ENCODE results near the gene ADGRG1.

The ADGRG1 gene

GRCh38 chr16:57628783-57629293 is 408 bp downstream of the ADGRG1 start:
- DNase-seq (ENCODE audit: low spot score in 2 of 2): no peak
- in situ Hi-C loops (cut with MboI; ENCODE audit: low sequenced_read_pairs): no loop called here
- Histone ChIP-seq H3K36me3 (replicated peaks) (no peaks in the 10 kb centered on the region), H3K4me1 (no peaks in the 10 kb centered on the region), H3K27me3 (ENCODE audit: low read depth) (no peaks in the 10 kb centered on the region), H3K9me3 (no peaks in the 10 kb centered on the region), H3K4me3 (no peak overlapping the region)

DNA sequence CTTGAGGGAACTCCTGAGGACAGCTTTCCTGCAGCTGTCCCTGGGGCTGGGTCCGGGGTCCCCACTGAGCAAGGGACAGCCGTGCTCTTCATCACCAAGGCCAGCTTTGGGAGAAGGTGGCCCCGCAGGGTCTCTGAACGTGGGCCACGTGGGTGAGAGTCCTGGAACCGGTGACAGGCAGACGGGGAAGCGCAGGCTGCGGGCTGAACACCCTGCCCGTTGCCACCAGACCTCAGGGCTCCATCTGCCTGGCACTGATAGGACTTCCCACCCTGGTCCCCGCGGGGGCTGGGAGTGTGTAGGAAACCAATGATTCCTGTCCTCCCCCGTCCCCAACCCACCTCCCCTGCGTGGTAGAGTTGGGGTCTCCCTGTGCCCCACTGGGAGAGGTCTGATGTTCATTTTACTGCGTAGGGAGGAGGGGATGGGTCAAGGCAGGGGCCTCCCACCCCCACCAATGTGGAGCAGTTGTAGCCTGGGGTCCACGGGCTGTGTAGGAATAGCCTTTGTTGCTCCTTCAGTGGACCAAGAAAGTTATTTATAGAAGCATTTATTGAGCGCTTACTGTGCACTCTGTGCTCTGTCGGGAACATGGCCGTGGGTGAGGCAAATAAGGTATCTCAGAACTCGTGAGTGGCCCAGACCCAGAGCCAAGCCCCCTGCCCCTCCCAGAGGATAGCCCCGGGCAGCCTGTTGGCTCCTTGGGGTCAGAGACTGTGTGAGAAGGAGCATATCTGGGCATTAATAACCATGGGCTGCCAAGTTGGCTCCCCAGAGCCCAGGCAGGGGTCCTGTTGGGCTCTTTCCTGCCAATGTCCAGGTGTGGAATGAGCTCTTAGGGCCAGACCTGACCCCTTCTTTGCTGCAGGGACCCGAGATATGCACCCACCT is 1.3 kb downstream of the ADGRG1 start:
- no peak for DNase-seq (ENCODE audit: low spot score in 2 of 2)
- Histone ChIP-seq H3K27me3 (ENCODE audit: low read depth) (no peaks in the 10 kb centered on the region), H3K36me3 (replicated peaks) (no peaks in the 10 kb centered on the region), H3K4me3 (no peak overlapping the region), H3K4me1 (no peaks in the 10 kb centered on the region), H3K9me3 (no peaks in the 10 kb centered on the region)
- in situ Hi-C loops (cut with MboI; ENCODE audit: low sequenced_read_pairs): no loop called here

GRCh38 chr16:57630407-57630797 is 2.0 kb downstream of the ADGRG1 start:
- no peaks in the 10 kb centered on the region for H3K4me1 ChIP-seq
- no peaks in the 10 kb centered on the region for H3K9me3 ChIP-seq
- no peaks in the 10 kb centered on the region for H3K27me3 ChIP-seq (ENCODE audit: low read depth)
- H3K4me3 ChIP-seq: no peak overlapping the region
- no peak for DNase-seq (ENCODE audit: low spot score in 2 of 2)
- no peaks in the 10 kb centered on the region for H3K36me3 ChIP-seq (replicated peaks)
- in situ Hi-C loops (cut with MboI; ENCODE audit: low sequenced_read_pairs): no loop called here

GRCh38 chr16:57630931-57631845 is 2.8 kb downstream of the ADGRG1 start:
- in situ Hi-C loops (cut with MboI; ENCODE audit: low sequenced_read_pairs): no loop called here
- no peaks in the 10 kb centered on the region for H3K4me1 ChIP-seq
- H3K9me3 ChIP-seq: no peaks in the 10 kb centered on the region
- DNase-seq (ENCODE audit: low spot score in 2 of 2): no peak
- H3K36me3 ChIP-seq (replicated peaks): no peaks in the 10 kb centered on the region
- no peaks in the 10 kb centered on the region for H3K27me3 ChIP-seq (ENCODE audit: low read depth)
- no peak overlapping the region for H3K4me3 ChIP-seq

- Histone ChIP-seq H3K9me3 (no peaks in the 10 kb centered on the region), H3K4me3 (no peak overlapping the region), H3K27me3 (ENCODE audit: low read depth) (no peaks in the 10 kb centered on the region), H3K36me3 (replicated peaks) (no peaks in the 10 kb centered on the region), H3K4me1 (no peaks in the 10 kb centered on the region)
- DNase-seq (ENCODE audit: low spot score in 2 of 2): no peak
- in situ Hi-C loops (cut with MboI; ENCODE audit: low sequenced_read_pairs): no loop called here
Measured at GRCh38 chr16:57632568-57632967, 4.1 kb downstream of the ADGRG1 start.

GRCh38 chr16:57633383-57634064 is 5.1 kb downstream of the ADGRG1 start:
- H3K9me3 ChIP-seq: no peaks in the 10 kb centered on the region
- DNase-seq (ENCODE audit: low spot score in 2 of 2): no peak
- no peaks in the 10 kb centered on the region for H3K4me1 ChIP-seq
- H3K27me3 ChIP-seq (ENCODE audit: low read depth): no peaks in the 10 kb centered on the region
- H3K36me3 ChIP-seq (replicated peaks): no peaks in the 10 kb centered on the region
- no peak overlapping the region for H3K4me3 ChIP-seq
- in situ Hi-C loops (cut with MboI; ENCODE audit: low sequenced_read_pairs): no loop called here

DNA sequence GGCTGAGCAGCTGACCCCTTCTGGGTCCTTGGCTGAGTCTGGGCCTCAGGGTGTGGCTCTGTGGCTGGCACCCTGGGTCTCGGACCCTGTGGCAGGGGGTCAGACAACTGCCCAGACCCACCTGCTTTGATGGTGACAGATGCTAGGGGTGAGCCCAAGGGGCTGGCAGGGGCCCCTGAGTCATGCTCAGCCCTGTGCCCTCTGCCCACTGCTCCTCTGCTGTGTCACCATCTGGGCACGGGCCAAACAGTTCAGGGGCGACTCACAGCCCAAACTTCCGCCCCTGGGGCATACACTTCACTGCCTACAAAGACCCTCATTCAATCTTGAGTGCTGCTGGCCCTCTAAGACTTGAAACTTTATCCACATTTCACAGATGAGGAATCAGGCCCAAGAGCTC is 5.7 kb downstream of the ADGRG1 start:
- in situ Hi-C loops (cut with MboI; ENCODE audit: low sequenced_read_pairs): no loop called here
- Histone ChIP-seq H3K36me3 (replicated peaks) (no peaks in the 10 kb centered on the region), H3K4me3 (no peak overlapping the region), H3K9me3 (no peaks in the 10 kb centered on the region), H3K27me3 (ENCODE audit: low read depth) (no peaks in the 10 kb centered on the region), H3K4me1 (no peaks in the 10 kb centered on the region)
- DNase-seq (ENCODE audit: low spot score in 2 of 2): no peak

DNA sequence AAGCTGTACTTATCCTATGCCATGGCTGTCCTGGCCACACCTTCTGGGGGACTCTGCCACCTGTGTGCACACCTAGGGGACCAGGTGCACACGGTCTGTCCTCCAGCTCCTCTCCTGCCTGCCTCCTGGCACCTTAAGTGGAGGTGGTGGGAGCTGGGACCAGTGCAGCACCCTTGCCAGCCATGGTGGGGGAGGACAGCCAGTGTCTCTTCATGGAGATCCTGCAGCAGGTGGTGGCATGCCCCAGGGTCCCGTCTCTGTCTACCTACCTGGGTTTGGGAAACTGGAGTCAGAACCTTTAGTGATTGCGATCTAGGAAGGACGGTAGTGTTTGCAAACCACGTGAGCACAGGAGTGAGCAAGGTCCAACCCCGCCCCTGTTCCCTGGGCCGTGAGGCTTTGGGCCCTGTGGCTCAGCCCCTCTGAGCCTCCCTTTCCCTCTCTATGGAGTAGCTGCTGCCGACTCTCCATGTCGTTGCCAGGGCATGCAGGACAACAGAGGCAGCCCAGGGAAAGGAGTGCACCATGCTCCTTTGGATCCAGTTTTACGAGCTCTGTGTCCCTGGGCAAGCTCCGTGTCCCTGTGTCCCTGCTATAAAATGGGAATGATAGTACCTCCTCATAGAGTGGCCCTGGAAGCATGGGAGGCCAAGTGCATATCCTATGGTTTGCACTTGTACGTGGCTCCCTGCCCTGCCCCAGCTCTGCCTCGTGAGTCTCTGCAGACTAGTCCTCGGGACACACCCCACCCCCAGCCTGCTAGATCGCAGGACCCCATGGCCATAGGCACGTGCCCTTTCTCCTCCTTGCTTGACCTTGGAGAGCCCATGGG is 7.1 kb downstream of the ADGRG1 start:
- Histone ChIP-seq H3K4me1 (no peaks in the 10 kb centered on the region), H3K36me3 (replicated peaks) (no peaks in the 10 kb centered on the region), H3K9me3 (no peaks in the 10 kb centered on the region), H3K27me3 (ENCODE audit: low read depth) (no peaks in the 10 kb centered on the region), H3K4me3 (no peak overlapping the region)
- in situ Hi-C loops (cut with MboI; ENCODE audit: low sequenced_read_pairs): no loop called here
- DNase-seq (ENCODE audit: low spot score in 2 of 2): no peak

DNA sequence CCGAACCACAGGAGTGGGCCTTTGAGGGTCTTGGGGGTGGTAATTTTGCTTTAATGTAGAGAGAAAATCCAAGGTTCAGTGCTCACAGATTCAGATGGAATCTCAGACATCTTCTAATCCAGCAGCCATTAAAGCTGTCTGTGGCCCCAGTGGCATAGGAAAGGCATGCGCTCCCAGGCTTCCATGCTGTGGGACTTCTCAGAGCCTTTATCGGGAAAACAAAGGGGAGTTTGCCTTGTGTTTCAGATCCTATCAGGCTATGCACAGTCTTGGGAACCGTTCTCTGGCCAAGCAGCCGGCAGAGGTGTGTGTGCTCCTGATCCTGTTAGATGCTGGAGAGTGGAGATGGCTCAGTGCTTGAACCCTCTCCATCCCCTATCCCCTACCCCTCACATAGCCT is 7.8 kb downstream of the ADGRG1 start:
- in situ Hi-C loops (cut with MboI; ENCODE audit: low sequenced_read_pairs): no loop called here
- Histone ChIP-seq H3K36me3 (replicated peaks) (no peaks in the 10 kb centered on the region), H3K4me1 (no peaks in the 10 kb centered on the region), H3K9me3 (no peaks in the 10 kb centered on the region), H3K27me3 (ENCODE audit: low read depth) (no peaks in the 10 kb centered on the region), H3K4me3 (no peak overlapping the region)
- no peak for DNase-seq (ENCODE audit: low spot score in 2 of 2)

- no peaks in the 10 kb centered on the region for H3K9me3 ChIP-seq
- no peaks in the 10 kb centered on the region for H3K27me3 ChIP-seq (ENCODE audit: low read depth)
- in situ Hi-C loops (cut with MboI; ENCODE audit: low sequenced_read_pairs): no loop called here
- H3K4me3 ChIP-seq: no peak overlapping the region
- H3K36me3 ChIP-seq (replicated peaks): no peaks in the 10 kb centered on the region
- H3K4me1 ChIP-seq: no peaks in the 10 kb centered on the region
- no peak for DNase-seq (ENCODE audit: low spot score in 2 of 2)
Measured at GRCh38 chr16:57637020-57637419, 8.6 kb downstream of the ADGRG1 start.

DNA sequence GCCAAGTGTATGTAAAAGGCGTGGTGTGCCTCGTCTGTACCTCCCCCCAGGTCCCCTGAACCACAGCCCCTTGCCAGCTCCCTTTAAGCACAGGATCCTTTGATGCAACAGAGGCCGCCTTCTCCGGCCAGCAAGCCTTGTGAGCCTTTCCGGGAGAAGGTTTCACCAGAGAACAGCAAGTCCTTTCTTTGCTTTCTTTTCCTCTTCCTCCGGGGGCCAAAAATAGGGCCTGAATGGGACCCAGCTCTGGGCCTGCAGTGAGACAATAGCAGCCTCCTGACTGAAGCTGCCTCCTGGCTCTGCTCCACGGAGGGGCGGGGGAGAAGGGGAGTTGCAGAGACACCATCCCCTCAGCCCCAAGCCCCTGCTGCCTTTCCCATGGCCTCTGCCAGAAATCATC is 9.0 kb downstream of the ADGRG1 start:
- peak in 1 of 2 experiments; percentile 26 for DNase-seq (ENCODE audit: low spot score in 2 of 2)
- in situ Hi-C loops (cut with MboI; ENCODE audit: low sequenced_read_pairs): no loop called here
- Histone ChIP-seq H3K4me3 (no peak overlapping the region), H3K9me3 (no peaks in the 10 kb centered on the region), H3K4me1 (no peaks in the 10 kb centered on the region), H3K36me3 (replicated peaks) (no peaks in the 10 kb centered on the region), H3K27me3 (ENCODE audit: low read depth) (no peaks in the 10 kb centered on the region)

DNA sequence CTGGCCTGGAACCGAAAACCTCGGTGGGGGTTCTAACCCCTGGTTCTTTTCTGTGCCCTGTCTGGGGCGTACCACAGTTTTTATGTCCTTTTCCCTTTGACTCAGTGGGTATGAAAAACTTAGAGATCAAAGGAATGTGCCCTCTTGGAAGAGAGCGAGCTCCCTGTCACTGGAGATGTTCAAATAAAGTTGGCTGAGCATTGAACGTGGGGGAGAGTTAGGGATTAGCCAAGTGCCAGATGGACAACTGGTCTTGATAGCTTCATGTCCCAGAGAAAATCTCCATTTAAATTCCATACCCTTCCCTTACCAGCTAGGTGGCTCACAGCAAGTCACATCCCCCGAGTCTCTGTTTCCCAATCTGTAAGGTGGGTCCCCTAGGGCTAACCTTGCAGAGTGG is 9.5 kb downstream of the ADGRG1 start:
- no peak overlapping the region for H3K4me3 ChIP-seq

DNA sequence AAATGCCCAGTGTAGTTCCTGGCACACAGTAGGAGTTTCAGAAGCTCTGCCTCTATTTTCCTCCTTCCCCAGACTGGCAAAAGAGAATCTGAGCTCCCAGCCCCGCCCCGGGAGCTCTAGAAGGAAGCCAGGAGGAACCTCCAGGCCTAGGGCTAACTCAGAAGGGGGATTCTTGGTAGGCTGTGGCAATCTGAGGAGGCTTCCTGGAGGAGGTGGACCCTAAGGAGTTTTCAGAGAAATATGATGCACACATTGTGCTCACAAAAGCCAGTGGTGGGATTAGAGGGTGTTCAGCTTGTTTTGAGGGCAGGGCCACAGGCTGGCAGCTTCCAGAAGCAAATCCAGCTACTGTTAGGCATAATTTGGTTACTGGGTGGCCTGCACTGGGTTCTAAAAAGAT is 10.0 kb downstream of the ADGRG1 start:
- Histone ChIP-seq H3K36me3 (replicated peaks) (no peaks in the 10 kb centered on the region), H3K4me1 (no peaks in the 10 kb centered on the region), H3K27me3 (ENCODE audit: low read depth) (no peaks in the 10 kb centered on the region), H3K9me3 (no peaks in the 10 kb centered on the region), H3K4me3 (no peak overlapping the region)
- DNase-seq (ENCODE audit: low spot score in 2 of 2): no peak
- in situ Hi-C loops (cut with MboI; ENCODE audit: low sequenced_read_pairs): no loop called here

More for the DNA sequence above, 9.5 kb downstream of the ADGRG1 start:
- in situ Hi-C loops (cut with MboI; ENCODE audit: low sequenced_read_pairs): no loop called here
- Histone ChIP-seq H3K9me3 (no peaks in the 10 kb centered on the region), H3K4me1 (no peaks in the 10 kb centered on the region), H3K36me3 (replicated peaks) (no peaks in the 10 kb centered on the region), H3K27me3 (ENCODE audit: low read depth) (no peaks in the 10 kb centered on the region)
- no peak for DNase-seq (ENCODE audit: low spot score in 2 of 2)
